Thyroid gland (tissue), 4 donors: ENCODE measurements around the gene SLC23A2. TPM values are rescaled to one million over a fixed set of nuclear protein-coding genes. Genes with fewer than 3 reads are reported as not detected.

Source experiments
- DNase-seq, 2 donors: peaks; one replicate each; pipeline ENCODE4 v3.0.0-alpha.2; 2019
- H3K27ac ChIP-seq, 3 donors: fragments of 200-600 bp; sonication (generic); 1 replicate in 2 of 3; 2 replicates in 1 of 3; pipeline ENCODE4 v1.5.1; 2016 to 2019; ENCODE audit warnings: mild to moderate bottlenecking in 1 of 3, moderate library complexity in 1 of 3
- H3K27me3 ChIP-seq: fragments of 200-600 bp; sonication (generic); one replicate; pipeline ENCODE4 v1.5.1; 2019
- H3K36me3 ChIP-seq, 2 donors: fragments of 200-600 bp; sonication (generic); one replicate each; pipeline ENCODE4 v1.5.1; 2016 to 2019
- H3K4me1 ChIP-seq, 2 donors: fragments of 200-600 bp; sonication (generic); one replicate each; pipeline ENCODE4 v1.5.1; 2017 to 2019
- H3K4me3 ChIP-seq, 3 donors: fragments of 200-600 bp; sonication (generic); replicated peaks in 1 of 3; 1 replicate in 2 of 3; 2 replicates in 1 of 3; pipeline ENCODE4 v1.5.1; 2016; ENCODE audit warnings: mild to moderate bottlenecking in 1 of 3
- H3K9me3 ChIP-seq: fragments of 200-600 bp; sonication (generic); one replicate; pipeline ENCODE4 v1.5.1; 2017
- POLR2A ChIP-seq, 2 donors: fragments of 450-650 bp; IDR thresholded peaks; one replicate each; pipeline ENCODE4 v1.6.1; 2017; ENCODE audit warnings: antibody characterized with exemption in 2 of 2, mild to moderate bottlenecking in 2 of 2, moderate library complexity in 1 of 2
- WGBS, 2 donors: methylation state at CpG; one replicate each; pipeline ENCODE4 v1.1.5; 2017; 5-methylcytosine and 5-hydroxymethylcytosine counted together
- intact Hi-C: fragments of 100-400 bp; cut with DNase I; formaldehyde crosslinking; loops from one replicate; pipeline ENCODE4 v1.15.1; 2023
- total RNA-seq, 4 donors: library from RNA; depleted of rRNA; stranded (reverse); fragments of >200 nt; gene quantifications; one replicate each; pipeline ENCODE4 v1.2.3, GENCODE V29; 2016
- TF ChIP-seq, protein P1 (sequence below), 6 experiments: fragments of 200-600 bp in 3 of 6; fragments of 450-650 bp in 3 of 6; sonication (generic) in 3 of 6; IDR thresholded peaks; one replicate each; pipeline ENCODE4 v1.5.1; 2016 to 2019; ENCODE audit warnings: antibody characterized with exemption in 6 of 6, mild to moderate bottlenecking in 2 of 6, inconsistent platforms in 1 of 6, moderate library complexity in 1 of 6

SLC23A2 gene
- total RNA-seq, 4 donors from 2014 or later = 36.3 to 67.1 (median 53.7) TPM

DNA sequence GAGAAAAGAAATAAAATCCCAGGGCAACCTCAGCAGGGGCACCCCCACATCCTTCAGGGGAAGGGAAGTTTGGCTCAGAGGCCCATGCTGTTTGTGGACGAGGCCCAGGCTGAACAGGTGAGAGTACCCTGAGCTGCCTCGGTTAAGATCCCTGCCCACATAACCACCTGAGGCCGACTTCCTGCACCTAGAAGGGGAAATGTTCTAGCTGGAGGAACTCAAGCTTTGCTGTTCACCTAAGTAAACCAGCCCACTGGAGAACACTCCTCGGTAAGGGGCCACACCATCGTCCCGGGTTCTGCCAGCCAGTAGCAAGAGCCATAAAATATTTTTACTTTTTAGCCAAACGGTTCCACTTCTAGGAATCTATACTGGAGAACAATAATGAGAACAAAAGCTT is 88.2 kb downstream of the SLC23A2 start:
- H3K27ac ChIP-seq = no peak overlapping the region
- WGBS, 2 donors = 95 to 97% methylated on average over 7 of the region's 7 CpGs
- intact Hi-C loops = no loop called here

DNA sequence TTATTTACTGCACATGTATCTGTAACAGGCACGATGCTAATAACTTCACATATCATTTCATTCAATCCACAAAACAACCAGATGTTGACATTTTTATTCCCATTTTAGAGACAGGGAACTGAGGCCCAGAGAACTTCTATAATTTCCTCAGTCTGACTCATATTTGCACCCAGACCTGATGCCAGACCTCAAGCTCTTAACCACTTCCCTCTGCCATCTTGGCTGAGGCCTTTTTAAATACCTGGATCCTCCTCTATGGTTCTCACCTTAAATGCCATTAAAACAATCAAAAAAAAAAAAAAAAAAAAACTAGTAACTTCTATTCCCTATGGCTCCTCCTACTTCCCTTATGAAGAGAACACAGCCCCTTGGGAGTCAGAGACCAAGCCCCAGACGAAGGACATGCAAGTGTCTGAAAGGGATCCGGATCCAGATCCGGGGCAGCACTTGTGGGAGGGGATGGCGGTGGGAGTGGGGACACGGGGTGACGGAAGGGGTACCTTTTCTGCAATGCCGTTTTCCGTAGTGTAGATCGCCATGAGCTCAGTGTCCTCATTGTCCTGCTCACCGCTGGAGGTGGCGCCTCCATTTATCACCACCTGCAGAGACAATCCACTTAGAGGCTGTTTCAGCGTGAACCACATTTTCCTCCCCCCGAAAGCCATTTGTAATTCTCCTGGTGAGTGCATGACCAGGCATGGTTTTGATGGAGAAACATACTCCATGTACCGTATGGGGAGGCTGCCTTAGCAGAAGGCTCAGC is 88.7 kb downstream of the SLC23A2 start:
- no peaks in the 10 kb centered on the region for H3K9me3 ChIP-seq
- no peaks in the 10 kb centered on the region for H3K36me3 ChIP-seq
- no peak overlapping the region for H3K4me3 ChIP-seq
- TF ChIP-seq, protein P1, sequence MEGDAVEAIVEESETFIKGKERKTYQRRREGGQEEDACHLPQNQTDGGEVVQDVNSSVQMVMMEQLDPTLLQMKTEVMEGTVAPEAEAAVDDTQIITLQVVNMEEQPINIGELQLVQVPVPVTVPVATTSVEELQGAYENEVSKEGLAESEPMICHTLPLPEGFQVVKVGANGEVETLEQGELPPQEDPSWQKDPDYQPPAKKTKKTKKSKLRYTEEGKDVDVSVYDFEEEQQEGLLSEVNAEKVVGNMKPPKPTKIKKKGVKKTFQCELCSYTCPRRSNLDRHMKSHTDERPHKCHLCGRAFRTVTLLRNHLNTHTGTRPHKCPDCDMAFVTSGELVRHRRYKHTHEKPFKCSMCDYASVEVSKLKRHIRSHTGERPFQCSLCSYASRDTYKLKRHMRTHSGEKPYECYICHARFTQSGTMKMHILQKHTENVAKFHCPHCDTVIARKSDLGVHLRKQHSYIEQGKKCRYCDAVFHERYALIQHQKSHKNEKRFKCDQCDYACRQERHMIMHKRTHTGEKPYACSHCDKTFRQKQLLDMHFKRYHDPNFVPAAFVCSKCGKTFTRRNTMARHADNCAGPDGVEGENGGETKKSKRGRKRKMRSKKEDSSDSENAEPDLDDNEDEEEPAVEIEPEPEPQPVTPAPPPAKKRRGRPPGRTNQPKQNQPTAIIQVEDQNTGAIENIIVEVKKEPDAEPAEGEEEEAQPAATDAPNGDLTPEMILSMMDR (IDR thresholded peaks at IDR 0.05) = no peak
- no peak for TF ChIP-seq POLR2A (IDR thresholded peaks at IDR 0.05)
- peaks cover 9 to 10% of the 10 kb centered on the region in 2 donors for H3K4me1 ChIP-seq
- WGBS, 2 donors = 93 to 95% methylated on average over 15 of the region's 15 CpGs
- no peak for DNase-seq
- no peak overlapping the region for H3K27ac ChIP-seq
- no peaks in the 10 kb centered on the region for H3K27me3 ChIP-seq
- intact Hi-C loops = no loop called here

More for the DNA sequence above, 88.2 kb downstream of the SLC23A2 start:
- Histone ChIP-seq H3K9me3 (no peaks in the 10 kb centered on the region), H3K27me3 (no peaks in the 10 kb centered on the region), H3K4me3 (no peak overlapping the region), H3K4me1 (peaks cover 13 to 16% of the 10 kb centered on the region in 2 donors), H3K36me3 (no peaks in the 10 kb centered on the region)
- no peak for TF ChIP-seq POLR2A (IDR thresholded peaks at IDR 0.05)
- TF ChIP-seq, protein P1 (IDR thresholded peaks at IDR 0.05) = no peak
- no peak for DNase-seq

DNA sequence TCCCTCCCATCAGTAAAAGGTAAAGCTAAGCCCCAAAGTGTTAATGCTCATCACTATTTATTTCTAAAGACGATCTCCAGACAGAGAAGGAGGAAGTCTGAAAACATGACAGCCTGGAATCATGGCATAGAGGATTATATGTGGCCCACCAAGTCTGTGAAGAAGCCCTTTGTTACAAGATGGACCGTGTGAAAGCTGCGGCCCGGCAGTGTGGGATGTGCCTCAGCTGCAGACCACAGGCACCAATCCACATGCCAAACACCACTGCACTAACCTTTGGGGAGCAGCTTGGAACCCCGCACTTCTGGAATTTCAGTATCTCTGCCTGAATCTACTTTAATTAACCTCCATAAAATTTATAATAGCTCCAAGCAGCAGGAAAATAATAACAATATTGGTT is 90.4 kb downstream of the SLC23A2 start:
- TF ChIP-seq, protein P1 (IDR thresholded peaks at IDR 0.05) = no peak
- TF ChIP-seq POLR2A (IDR thresholded peaks at IDR 0.05) = no peak
- H3K27me3 ChIP-seq = no peaks in the 10 kb centered on the region

DNA sequence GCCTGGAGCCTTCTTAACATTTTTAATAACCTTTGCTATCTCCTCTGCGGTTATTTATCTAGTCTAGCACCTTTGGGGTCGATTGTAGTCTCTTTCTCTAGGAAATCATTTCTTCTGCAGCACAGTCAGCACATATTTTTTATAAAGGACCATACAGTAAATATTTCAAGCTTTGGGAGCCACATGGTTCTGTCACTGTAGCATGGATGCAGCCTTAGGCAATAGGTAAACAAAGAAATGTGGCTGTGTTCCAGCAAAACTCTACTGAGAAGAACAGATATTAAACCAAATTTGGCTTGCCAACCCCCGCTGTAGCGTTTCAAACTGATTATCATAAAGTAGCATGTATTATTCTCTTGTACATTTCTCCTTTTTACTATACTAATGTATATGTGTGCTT is 95.7 kb downstream of the SLC23A2 start:
- TF ChIP-seq, protein P1 (IDR thresholded peaks at IDR 0.05) = no peak
- TF ChIP-seq POLR2A (IDR thresholded peaks at IDR 0.05) = no peak
- Histone ChIP-seq H3K27me3 (no peaks in the 10 kb centered on the region), H3K27ac (no peak overlapping the region), H3K9me3 (no peaks in the 10 kb centered on the region), H3K4me1 (no peaks in the 10 kb centered on the region), H3K36me3 (no peaks in the 10 kb centered on the region), H3K4me3 (no peak overlapping the region)
- no peak for DNase-seq
- WGBS, 2 donors = 83 to 89% methylated on average over 4 of the region's 4 CpGs
- intact Hi-C loops = no loop called here

More for the DNA sequence above, 90.4 kb downstream of the SLC23A2 start:
- WGBS, 2 donors = 91 to 97% methylated on average over 5 of the region's 5 CpGs
- no peaks in the 10 kb centered on the region for H3K4me1 ChIP-seq
- no peak overlapping the region for H3K4me3 ChIP-seq
- intact Hi-C loops = no loop called here
- no peaks in the 10 kb centered on the region for H3K9me3 ChIP-seq
- no peaks in the 10 kb centered on the region for H3K36me3 ChIP-seq
- H3K27ac ChIP-seq = no peak overlapping the region
- no peak for DNase-seq

DNA sequence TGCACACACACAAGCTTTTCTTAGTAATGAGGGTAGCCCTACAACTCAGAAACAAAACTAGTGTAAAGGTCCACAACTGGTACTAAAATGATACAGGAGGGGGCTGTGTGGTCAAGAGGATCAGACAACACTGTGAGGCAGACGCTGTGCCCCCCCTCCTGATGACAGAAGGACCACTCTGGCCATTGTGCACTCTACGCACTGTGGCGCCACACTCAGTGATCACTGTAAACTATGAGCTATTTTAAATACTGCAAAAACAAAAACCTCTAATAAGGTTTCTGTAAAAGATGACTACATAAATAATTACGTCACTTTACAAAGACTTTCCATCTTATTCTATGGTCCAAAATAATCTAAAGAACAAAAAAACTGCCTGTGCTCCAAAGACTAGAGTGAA is 96.1 kb downstream of the SLC23A2 start:
- Histone ChIP-seq H3K4me1 (no peaks in the 10 kb centered on the region), H3K27me3 (no peaks in the 10 kb centered on the region), H3K9me3 (no peaks in the 10 kb centered on the region), H3K36me3 (no peaks in the 10 kb centered on the region), H3K27ac (no peak overlapping the region), H3K4me3 (no peak overlapping the region)
- no peak for TF ChIP-seq POLR2A (IDR thresholded peaks at IDR 0.05)
- TF ChIP-seq, protein P1 (IDR thresholded peaks at IDR 0.05) = no peak
- no peak for DNase-seq
- 90 to 94% methylated on average over 4 of the region's 4 CpGs for WGBS, 2 donors
- intact Hi-C loops = no loop called here
